H1 (cell line): Measurements from ENCODE around the gene SPTBN5. TPM values are rescaled to one million over a fixed set of nuclear protein-coding genes. Genes with fewer than 3 reads are reported as not detected.
A peak's percentile ranks its signal among the peaks of the same experiment; 100 is the strongest.

Experiments
- CTCF ChIA-PET: fragments of 300-600 bp; sonication (Branson Sonifier 250); formaldehyde crosslinking; loops from one replicate; lab custom pipeline; 2021; ENCODE audit not compliant: partially characterized antibody; lab: Charles Lee
- POLR2A ChIA-PET: fragments of 300-600 bp; sonication (Branson Sonifier 250); formaldehyde crosslinking; loops from one replicate; lab custom pipeline; 2021; ENCODE audit warnings: inconsistent platforms; ENCODE audit not compliant: partially characterized antibody; lab: Charles Lee
- DNase-seq, 2 experiments: peaks; one replicate each; pipeline versions ENCODE4 v3.0.0 to v3.0.0-alpha.2; 2010 to 2022; ENCODE audit warnings: low spot score in 2 of 2, low read depth in 1 of 2, mixed read lengths in 1 of 2
- FAIRE-seq: peaks from 2 replicates; lab custom pipeline; 2011; peaks lifted over from hg19 to GRCh38; lab: Jason Lieb, UNC
- H2AFZ ChIP-seq: 2 replicates; pipeline ENCODE4 v1.8.1; 2012; ENCODE audit warnings: low read length, inconsistent platforms
- H2AK5ac ChIP-seq: 2 replicates; pipeline ENCODE4 v1.6.1; 2013; ENCODE audit warnings: low read depth, low read length
- H2BK120ac ChIP-seq: replicated peaks from 2 replicates; pipeline ENCODE3; 2013; ENCODE audit warnings: low read depth, low read length, inconsistent platforms
- H2BK12ac ChIP-seq: 2 replicates; pipeline ENCODE4 v1.6.1; 2013; ENCODE audit warnings: low read depth, low read length
- H2BK15ac ChIP-seq: 2 replicates; pipeline ENCODE4 v1.6.1; 2013; ENCODE audit warnings: low read length
- H2BK20ac ChIP-seq: 2 replicates; pipeline ENCODE4 v1.6.1; 2013; ENCODE audit warnings: low read length
- H2BK5ac ChIP-seq: 2 replicates; pipeline ENCODE4 v1.6.1; 2013; ENCODE audit warnings: low read depth, low read length
- H3K14ac ChIP-seq: 2 replicates; pipeline ENCODE4 v1.6.1; 2013; ENCODE audit warnings: inconsistent platforms; ENCODE audit not compliant: insufficient read length
- H3K18ac ChIP-seq: 2 replicates; pipeline ENCODE4 v1.6.1; 2013; ENCODE audit warnings: low read length; ENCODE audit errors: extremely low read depth
- H3K23ac ChIP-seq: 2 replicates; pipeline ENCODE4 v1.6.1; 2013; ENCODE audit warnings: inconsistent platforms; ENCODE audit not compliant: insufficient read length
- H3K23me2 ChIP-seq: 2 replicates; pipeline ENCODE4 v1.6.1; 2013; ENCODE audit warnings: low read depth, low read length
- H3K27ac ChIP-seq: 2 replicates; pipeline ENCODE4 v1.6.1; 2011; ENCODE audit warnings: low read depth, low read length, inconsistent platforms
- H3K27me3 ChIP-seq, 4 experiments: replicated peaks in 1 of 4; 1 replicate in 1 of 4; 2 replicates in 3 of 4; pipeline versions ENCODE4 v1.6.1 to v1.8.1; 2011 to 2013; ENCODE audit warnings: low read length in 3 of 4, mild to moderate bottlenecking in 3 of 4, inconsistent platforms in 2 of 4, mixed read lengths in 2 of 4, moderate library complexity in 1 of 4; ENCODE audit not compliant: control insufficient read depth in 3 of 4, insufficient read depth in 3 of 4; ENCODE audit errors: extremely low read depth in 1 of 4
- H3K36me3 ChIP-seq, 4 experiments: 2 replicates each; pipeline versions ENCODE4 v1.6.1 to v1.8.1; 2011 to 2013; ENCODE audit warnings: mild to moderate bottlenecking in 4 of 4, low read length in 3 of 4, moderate library complexity in 2 of 4, control low read depth in 1 of 4, inconsistent platforms in 1 of 4; ENCODE audit not compliant: insufficient read depth in 4 of 4, control insufficient read depth in 2 of 4
- H3K4ac ChIP-seq: replicated peaks from 2 replicates; pipeline ENCODE3; 2013; ENCODE audit warnings: low read length, low read depth, mixed read lengths, inconsistent platforms; ENCODE audit not compliant: insufficient read length
- H3K4me1 ChIP-seq, 4 experiments: replicated peaks in 1 of 4; 1 replicate in 1 of 4; 2 replicates in 3 of 4; pipeline versions ENCODE4 v1.6.1 to v1.8.1; 2011 to 2013; ENCODE audit warnings: low read length in 3 of 4, inconsistent platforms in 2 of 4, mixed read lengths in 1 of 4; ENCODE audit not compliant: insufficient read depth in 4 of 4, control insufficient read depth in 3 of 4
- H3K4me2 ChIP-seq, 2 experiments: 2 replicates each; pipeline versions ENCODE4 v1.6.1 to v1.8.1; 2011 to 2013; ENCODE audit warnings: low read depth in 2 of 2, low read length in 2 of 2, control low read depth in 1 of 2, inconsistent platforms in 1 of 2, mild to moderate bottlenecking in 1 of 2; ENCODE audit not compliant: insufficient read depth in 1 of 2
- H3K4me3 ChIP-seq, 4 experiments: fragments of 200-600, 300-600 bp in 1 of 4; sonication (generic), shearing (Covaris generic), sonication (Bioruptor Twin) in 1 of 4; 2 replicates each; pipeline versions ENCODE4 v1.5.1 to v1.8.1; 2011 to 2016; ENCODE audit warnings: low read length in 4 of 4, low read depth in 3 of 4, control low read depth in 2 of 4, inconsistent platforms in 2 of 4, mild to moderate bottlenecking in 2 of 4, mixed read lengths in 1 of 4, moderate library complexity in 1 of 4; ENCODE audit not compliant: insufficient read depth in 2 of 4; ENCODE audit errors: extremely low read depth in 1 of 4
- H3K56ac ChIP-seq: replicated peaks from 2 replicates; pipeline ENCODE3; 2013; ENCODE audit warnings: low read depth, mild to moderate bottlenecking, mixed read lengths, low read length, inconsistent platforms; ENCODE audit not compliant: insufficient read length
- H3K79me1 ChIP-seq: 2 replicates; pipeline ENCODE4 v1.6.1; 2013; ENCODE audit warnings: low read depth, low read length, control low read depth
- H3K79me2 ChIP-seq, 2 experiments: 2 replicates each; pipeline versions ENCODE4 v1.6.1 to v1.8.1; 2012 to 2013; ENCODE audit warnings: low read length in 2 of 2, mild to moderate bottlenecking in 2 of 2, inconsistent platforms in 1 of 2; ENCODE audit not compliant: insufficient read depth in 2 of 2, control insufficient read depth in 1 of 2
- H3K9ac ChIP-seq, 4 experiments: replicated peaks in 1 of 4; 1 replicate in 1 of 4; 2 replicates in 3 of 4; pipeline versions ENCODE4 v1.6.1 to v1.8.1; 2011 to 2013; ENCODE audit warnings: low read depth in 3 of 4, low read length in 3 of 4, control low read depth in 2 of 4, mild to moderate bottlenecking in 2 of 4, moderate library complexity in 2 of 4, inconsistent platforms in 1 of 4; ENCODE audit errors: extremely low read depth in 1 of 4
- H3K9me3 ChIP-seq, 2 experiments: 2 replicates each; pipeline versions ENCODE4 v1.6.1 to v1.8.1; 2012 to 2013; ENCODE audit warnings: mild to moderate bottlenecking in 2 of 2, moderate library complexity in 2 of 2, control low read depth in 1 of 2, inconsistent platforms in 1 of 2, low read depth in 1 of 2, low read length in 1 of 2, mixed read lengths in 1 of 2; ENCODE audit not compliant: insufficient read depth in 2 of 2
- H4K20me1 ChIP-seq, 2 experiments: replicated peaks in 1 of 2; 2 replicates each; pipeline versions ENCODE3 to v1.8.1; 2011 to 2013; ENCODE audit warnings: inconsistent platforms in 2 of 2, low read length in 2 of 2, mild to moderate bottlenecking in 1 of 2; ENCODE audit not compliant: insufficient read depth in 2 of 2, control insufficient read depth in 1 of 2
- H4K5ac ChIP-seq: 2 replicates; pipeline ENCODE4 v1.6.1; 2013; ENCODE audit warnings: low read length, low read depth, mixed read lengths, inconsistent platforms; ENCODE audit not compliant: insufficient read length
- H4K8ac ChIP-seq: 2 replicates; pipeline ENCODE4 v1.8.0; 2013; ENCODE audit warnings: mild to moderate bottlenecking, moderate library complexity, low read length, inconsistent platforms; ENCODE audit not compliant: insufficient read depth; ENCODE audit errors: extremely low read depth
- H4K91ac ChIP-seq: replicated peaks from 2 replicates; pipeline ENCODE3; 2013; ENCODE audit warnings: low read length, mixed read lengths, inconsistent platforms; ENCODE audit not compliant: insufficient read length
- BACH1 ChIP-seq: IDR thresholded peaks from 2 replicates; pipeline ENCODE4 v1.6.1; 2012; ENCODE audit warnings: low read length, improper control_type of control experiment
- BRCA1 ChIP-seq: IDR thresholded peaks from 2 replicates; pipeline ENCODE4 v1.6.1; 2012; ENCODE audit warnings: low read depth, low read length, improper control_type of control experiment
- CEBPB ChIP-seq: IDR thresholded peaks from 2 replicates; pipeline ENCODE4 v1.6.1; 2012; ENCODE audit warnings: low read depth, low read length
- CREB1 ChIP-seq: IDR thresholded peaks from 2 replicates; pipeline ENCODE4 v1.6.1; 2012; ENCODE audit warnings: inconsistent platforms
- E2F6 ChIP-seq: IDR thresholded peaks from 2 replicates; pipeline ENCODE4 v1.6.1; 2012; ENCODE audit warnings: inconsistent platforms
- EP300 ChIP-seq, 2 experiments: IDR thresholded peaks; 1 replicate in 1 of 2; 2 replicates in 1 of 2; pipeline ENCODE4 v1.6.1; 2011 to 2012; ENCODE audit warnings: low read depth in 2 of 2, low read length in 2 of 2, mild to moderate bottlenecking in 2 of 2, borderline replicate concordance in 1 of 2, inconsistent platforms in 1 of 2, moderate library complexity in 1 of 2
- GABPA ChIP-seq: IDR thresholded peaks from 2 replicates; pipeline ENCODE4 v1.6.1; 2011; ENCODE audit warnings: mild to moderate bottlenecking, low read length, moderate library complexity, borderline replicate concordance; ENCODE audit not compliant: insufficient read depth
- GTF2F1 ChIP-seq: IDR thresholded peaks from 2 replicates; pipeline ENCODE4 v1.6.1; 2012; ENCODE audit warnings: low read depth, low read length, improper control_type of control experiment, borderline replicate concordance
- KDM4A ChIP-seq: IDR thresholded peaks from one replicate; pipeline ENCODE4 v1.7.1; 2012; ENCODE audit warnings: low read depth, mild to moderate bottlenecking, moderate library complexity, low read length, inconsistent platforms; ENCODE audit not compliant: severe bottlenecking
- MAX ChIP-seq: IDR thresholded peaks from 2 replicates; pipeline ENCODE4 v1.6.1; 2012; ENCODE audit warnings: inconsistent platforms
- POLR2A ChIP-seq, 2 experiments: IDR thresholded peaks; 1 replicate in 1 of 2; 2 replicates in 1 of 2; pipeline ENCODE4 v1.6.1; 2011; ENCODE audit warnings: low read depth in 2 of 2, low read length in 2 of 2, mild to moderate bottlenecking in 2 of 2; ENCODE audit errors: control extremely low read depth in 1 of 2
- POLR2AphosphoS5 ChIP-seq: IDR thresholded peaks from 2 replicates; pipeline ENCODE4 v1.6.1; 2011; ENCODE audit warnings: low read depth, low read length
- POU5F1 ChIP-seq: IDR thresholded peaks from 2 replicates; pipeline ENCODE4 v1.6.1; 2011; ENCODE audit warnings: low read depth, mild to moderate bottlenecking, low read length, moderate library complexity
- WGBS, 2 experiments: shearing (Covaris generic) in 1 of 2; methylation state at CpG; one replicate each; pipeline versions ENCODE4 v1.1.6 to v1.1.7; 2013 to 2015; ENCODE audit warnings: low lambda C conversion rate in 2 of 2, mixed read lengths in 2 of 2, inconsistent platforms in 1 of 2, low coverage in 1 of 2, missing lambda C conversion rate in 1 of 2; ENCODE audit not compliant: insufficient replicate concordance in 2 of 2, insufficient coverage in 1 of 2, insufficient read length in 1 of 2; ENCODE audit errors: extremely low coverage in 1 of 2, missing lambda C conversion rate in 1 of 2; 5-methylcytosine and 5-hydroxymethylcytosine counted together
- polyA plus RNA-seq, 7 experiments: library from polyadenylated mRNA; depleted of rRNA in 3 of 7; stranded (reverse) in 5 of 7; unstranded in 2 of 7; fragments of >200 nt in 5 of 7; fragments of 200-250 nt in 2 of 7; gene quantifications; 1 replicate in 5 of 7; 2 replicates in 1 of 7; 4 replicates in 1 of 7; pipeline versions ENCODE4 v1.2.1 to v1.2.3, GENCODE V29; 2011 to 2013; ENCODE audit warnings: missing spikeins in 2 of 7, mixed read lengths in 2 of 7
- total RNA-seq: library from RNA; stranded (reverse); fragmentation: NEBNext Ultra II Directional; extraction: Animal tissue kit (Norgen Biotek cat#: 25700); gene quantifications from 2 replicates; pipeline ENCODE4 v1.2.1, GENCODE V29; 2021

Gene SPTBN5
- total and polyA plus RNA-seq, 2 of the 8 experiments (the other 6 are each of a cell fraction or from before 2014, with no cell fraction given): 0.32 to 0.84 TPM

GRCh38 chr15:41862515-41863116 lies 31.2 kb downstream of the SPTBN5 start:
- Histone ChIP-seq H4K20me1 (no peaks in the 10 kb centered on the region), H3K9me3 (no peaks in the 10 kb centered on the region), H3K27ac (no peak overlapping the region), H3K36me3 (no peaks in the 10 kb centered on the region), H4K5ac (no peak overlapping the region), H3K4me2 (no peak overlapping the region), H3K56ac (no peak overlapping the region), H4K91ac (no peak overlapping the region), H3K9ac (no peak overlapping the region), H3K4ac (no peak overlapping the region), H2BK15ac (peak overlapping the region; percentile 0; the same call in 1 of the 2 replicates), H2AFZ (0 out of 2 replicates have a peak overlapping the region, but pooled peaks have one; percentile 63), H4K8ac (no peak overlapping the region), H3K18ac (peak overlapping the region; percentile 53; the same call in 1 of the 2 replicates), H3K23ac (no peak overlapping the region), H3K23me2 (no peaks in the 10 kb centered on the region), H2BK120ac (no peak overlapping the region), H3K27me3 (no peaks in the 10 kb centered on the region; a peak in 2 of 7 replicates), H2BK5ac (no peak overlapping the region), H2BK20ac (0 out of 2 replicates have a peak overlapping the region, but pooled peaks have one; percentile 3), H3K4me3 (no peak overlapping the region), H2BK12ac (no peak overlapping the region), H3K14ac (no peak overlapping the region), H3K79me1 (no peaks in the 10 kb centered on the region), H2AK5ac (no peak overlapping the region), H3K4me1 (peaks cover 0 to 8% (median 2%) of the 10 kb centered on the region in 4 experiments; a peak in 3 of 7 replicates), H3K79me2 (no peaks in the 10 kb centered on the region)
- ChIA-PET POLR2A (interaction anchor here (1.3 to 3.6 kb wide), 5 partner anchors 11 to 35 kb away, joined by 4 to 22 read pairs (median 5); no protein-coding TSS in a partner anchor), CTCF (interaction anchor here (0.7 to 5.5 kb wide), 16 partner anchors 10 to 203 kb away, joined by 3 to 49 read pairs (median 4); partner anchors contain the start of gene MAPKBP1)
- 83% methylated on average over 17 of the region's 19 CpGs; no CpG with 5 or more reads in 1 of the 2 experiments for WGBS, 2 experiments
- FAIRE-seq (no peak), DNase-seq (no peak)
- TF ChIP-seq POLR2A (IDR thresholded peaks at IDR 0.05; ENCODE audit: control extremely low read depth in 1 of 2, low read depth in 2 of 2, low read length in 2 of 2) (no peak), CEBPB (no peak), BRCA1 (no peak), MAX (peak; percentile 52; the same call in 1 of the 2 replicates), POU5F1 (no peak), KDM4A (no peak), GTF2F1 (no peak), CREB1 (no peak), E2F6 (peak; percentile 62), EP300 (IDR thresholded peaks at IDR 0.05; ENCODE audit: borderline replicate concordance in 1 of 2, low read depth in 2 of 2, low read length in 2 of 2) (no peak), POLR2AphosphoS5 (no peak), BACH1 (no peak), GABPA (no peak)
